ENCODE measurements around the gene TAPT1.

DNA sequence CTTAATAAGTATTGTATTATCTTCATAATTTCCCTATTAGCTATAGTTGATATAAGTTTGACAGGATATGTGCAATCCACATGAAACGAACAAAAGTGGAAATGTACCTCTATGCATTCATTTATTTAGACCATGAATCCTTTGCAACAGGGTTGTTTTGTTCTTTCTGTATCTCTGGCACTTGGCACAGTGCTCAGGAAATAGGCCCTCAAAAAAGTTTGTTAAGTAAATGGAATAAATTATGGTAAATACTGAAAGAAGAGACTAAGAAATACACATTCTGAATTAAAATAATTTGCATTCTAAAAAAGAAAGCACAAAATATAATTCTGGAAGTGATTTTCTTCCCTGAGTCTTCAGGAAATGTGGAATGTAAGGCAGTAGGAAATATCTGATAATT lies 39.3 kb downstream of the TAPT1 start:
- TF ChIP-seq, protein P1, sequence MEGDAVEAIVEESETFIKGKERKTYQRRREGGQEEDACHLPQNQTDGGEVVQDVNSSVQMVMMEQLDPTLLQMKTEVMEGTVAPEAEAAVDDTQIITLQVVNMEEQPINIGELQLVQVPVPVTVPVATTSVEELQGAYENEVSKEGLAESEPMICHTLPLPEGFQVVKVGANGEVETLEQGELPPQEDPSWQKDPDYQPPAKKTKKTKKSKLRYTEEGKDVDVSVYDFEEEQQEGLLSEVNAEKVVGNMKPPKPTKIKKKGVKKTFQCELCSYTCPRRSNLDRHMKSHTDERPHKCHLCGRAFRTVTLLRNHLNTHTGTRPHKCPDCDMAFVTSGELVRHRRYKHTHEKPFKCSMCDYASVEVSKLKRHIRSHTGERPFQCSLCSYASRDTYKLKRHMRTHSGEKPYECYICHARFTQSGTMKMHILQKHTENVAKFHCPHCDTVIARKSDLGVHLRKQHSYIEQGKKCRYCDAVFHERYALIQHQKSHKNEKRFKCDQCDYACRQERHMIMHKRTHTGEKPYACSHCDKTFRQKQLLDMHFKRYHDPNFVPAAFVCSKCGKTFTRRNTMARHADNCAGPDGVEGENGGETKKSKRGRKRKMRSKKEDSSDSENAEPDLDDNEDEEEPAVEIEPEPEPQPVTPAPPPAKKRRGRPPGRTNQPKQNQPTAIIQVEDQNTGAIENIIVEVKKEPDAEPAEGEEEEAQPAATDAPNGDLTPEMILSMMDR (IDR thresholded peaks at IDR 0.05): no peak
- no peak for TF ChIP-seq POLR2A (IDR thresholded peaks at IDR 0.05)
